GM12878 (cell line): ENCODE measurements around the gene HRH2. TPM values are rescaled to one million over a fixed set of nuclear protein-coding genes. Genes with fewer than 3 reads are reported as not detected.

Experiments used
- ATAC-seq: fragments of 200-7000 bp; cut with Tn5 transposase; 3 replicates; pipeline ENCODE4 v1.9.1; 2020; ENCODE audit warnings: mild to moderate bottlenecking, moderate library complexity
- BruUV-seq: library from RNA; stranded (reverse); fragments of 400-500 nt; replicated peaks from 2 replicates; lab custom pipeline; 2021; lab: Mats Ljungman, UMichigan
- CTCF ChIA-PET: fragments of 300-600 bp; sonication (Branson Sonifier 250); formaldehyde crosslinking; extraction: SDS; loops from one replicate; lab custom pipeline; 2021; ENCODE audit warnings: inconsistent platforms; lab: Yijun Ruan, JAX
- POLR2A ChIA-PET: fragments of 350-600 bp; formaldehyde crosslinking; extraction: SDS; loops from one replicate; lab custom pipeline; 2021; ENCODE audit warnings: inconsistent platforms; lab: Charles Lee
- RAD21 ChIA-PET: fragments of 300-600 bp; sonication (Branson Sonifier 250); formaldehyde crosslinking; loops from one replicate; lab custom pipeline; 2023; ENCODE audit warnings: antibody characterized with exemption; ENCODE audit not compliant: unreplicated experiment; lab: Charles Lee
- SMC1A ChIA-PET: fragments of 300-600 bp; sonication (Branson Sonifier 250); formaldehyde crosslinking; loops from one replicate; lab custom pipeline; 2023; ENCODE audit not compliant: unreplicated experiment, uncharacterized antibody; lab: Charles Lee
- DNase-seq: peaks from one replicate; pipeline ENCODE4 v3.0.0-alpha.2; 2011; ENCODE audit warnings: low read depth, low spot score
- FAIRE-seq: peaks from 3 replicates; lab custom pipeline; 2011; peaks lifted over from hg19 to GRCh38; lab: Jason Lieb, UNC
- H2AFZ ChIP-seq: 2 replicates; pipeline ENCODE4 v1.6.0; 2011; ENCODE audit warnings: low read depth, low read length, control low read depth; ENCODE audit not compliant: control insufficient read depth
- H3K27ac ChIP-seq: 2 replicates; pipeline ENCODE4 v1.5.1; 2011; ENCODE audit warnings: control low read depth; ENCODE audit not compliant: control insufficient read depth, insufficient read depth
- H3K27me3 ChIP-seq, 2 experiments: replicated peaks in 1 of 2; 2 replicates each; pipeline versions ENCODE4 v1.6.0 to v1.6.1; 2011; ENCODE audit warnings: low read length in 1 of 2; ENCODE audit not compliant: control insufficient read depth in 2 of 2, insufficient read depth in 2 of 2
- H3K36me3 ChIP-seq, 2 experiments: 2 replicates each; pipeline ENCODE4 v1.5.1; 2011; ENCODE audit warnings: low read length in 1 of 2; ENCODE audit not compliant: control insufficient read depth in 2 of 2, insufficient read depth in 2 of 2
- H3K4me1 ChIP-seq: 2 replicates; pipeline ENCODE4 v1.6.1; 2011; ENCODE audit warnings: mild to moderate bottlenecking, low read length, moderate library complexity, mixed read lengths; ENCODE audit not compliant: control insufficient read depth, insufficient read depth
- H3K4me2 ChIP-seq: 2 replicates; pipeline ENCODE4 v1.6.0; 2011; ENCODE audit warnings: control low read depth; ENCODE audit not compliant: control insufficient read depth, insufficient read depth
- H3K4me3 ChIP-seq: fragments of 200-600 bp; sonication (generic); 2 replicates; pipeline ENCODE4 v1.5.1; 2016
- H3K79me2 ChIP-seq: 2 replicates; pipeline ENCODE4 v1.6.0; 2011; ENCODE audit warnings: low read length; ENCODE audit not compliant: control insufficient read depth, insufficient read depth
- H3K9ac ChIP-seq: 2 replicates; pipeline ENCODE4 v1.8.0; 2011; ENCODE audit warnings: low read length, control low read depth, mixed read lengths; ENCODE audit not compliant: control insufficient read depth, insufficient read depth
- H3K9me3 ChIP-seq: replicated peaks from 3 replicates; pipeline ENCODE4 v1.5.1; 2011; ENCODE audit warnings: mild to moderate bottlenecking, low read length; ENCODE audit not compliant: control insufficient read depth, insufficient read depth
- H4K20me1 ChIP-seq: 2 replicates; pipeline ENCODE4 v1.6.0; 2011; ENCODE audit not compliant: control insufficient read depth, insufficient read depth
- IRF5 ChIP-seq: fragments of 450-650 bp; IDR thresholded peaks from 2 replicates; pipeline ENCODE4 v1.6.1; 2017; ENCODE audit warnings: borderline replicate concordance
- MAX ChIP-seq: IDR thresholded peaks from 2 replicates; pipeline ENCODE4 v1.6.1; 2012; ENCODE audit warnings: low read depth, low read length, improper control_type of control experiment
- MTA3 ChIP-seq: IDR thresholded peaks from 2 replicates; pipeline ENCODE4 v1.6.1; 2012; ENCODE audit warnings: low read length, inconsistent platforms, borderline replicate concordance
- SPI1 ChIP-seq: IDR thresholded peaks from 2 replicates; pipeline ENCODE4 v1.6.1; 2011; ENCODE audit warnings: low read depth, mild to moderate bottlenecking, low read length, moderate library complexity, borderline replicate concordance; ENCODE audit not compliant: insufficient read depth
- YY1 ChIP-seq: IDR thresholded peaks from 2 replicates; pipeline ENCODE4 v1.6.1; 2011; ENCODE audit warnings: low read depth, mild to moderate bottlenecking, low read length
- WGBS: methylation state at CpG from one replicate; pipeline ENCODE4 v1.1.6; 2016; ENCODE audit warnings: low lambda C conversion rate; ENCODE audit not compliant: insufficient replicate concordance, insufficient coverage; ENCODE audit errors: missing lambda C conversion rate; 5-methylcytosine and 5-hydroxymethylcytosine counted together
- in situ Hi-C: fragments of 300-500 bp; cut with MboI; formaldehyde crosslinking; loops from 9 replicates; pipeline ENCODE4 v1.14.3; 2018; ENCODE audit warnings: mixed read lengths
- intact Hi-C: fragments of 100-400 bp; cut with micrococcal nuclease; formaldehyde crosslinking; loops from one replicate; pipeline ENCODE4 v1.14.2; 2022; ENCODE audit not compliant: unreplicated experiment
- polyA plus RNA-seq, 11 experiments: library from polyadenylated mRNA; depleted of rRNA in 4 of 11; unstranded in 6 of 11; stranded (reverse) in 5 of 11; fragments of >200 nt; fragmentation: Nextera tagmentation in 4 of 11; fragmentation: Illumina TruSeq in 1 of 11; extraction: Ambion mirVana in 4 of 11; extraction: Trizol in 1 of 11; gene quantifications; 1 replicate in 1 of 11; 2 replicates in 10 of 11; pipeline versions ENCODE4 v1.2.1 to v1.2.3, GENCODE V29; 2011 to 2016; ENCODE audit warnings: inconsistent platforms in 2 of 11, missing spikeins in 2 of 11, low read depth in 1 of 11
- total RNA-seq, 4 experiments: library from RNA; depleted of rRNA in 3 of 4; stranded (reverse); fragments of >200 nt in 3 of 4; fragmentation: Illumina TruSeq in 1 of 4; extraction: Trizol in 1 of 4; gene quantifications; 2 replicates each; pipeline versions ENCODE4 v1.2.1 to v1.2.3, GENCODE V29; 2013 to 2021

The HRH2 gene
- total and polyA plus RNA-seq, 10 of the 15 experiments (the other 5 are each of a cell fraction or from before 2014, with no cell fraction given) = 0.01 to 0.05 (median 0.03) TPM; not detected in 7

GRCh38 chr5:175623088-175623487 is 34.8 kb upstream of the HRH2 start:
- BruUV-seq = no TSS peak
- Histone ChIP-seq H3K27me3 (no peaks in the 10 kb centered on the region; a peak in 1 of 4 replicates), H3K4me3 (no peak overlapping the region), H3K79me2 (no peaks in the 10 kb centered on the region), H3K4me1 (no peaks in the 10 kb centered on the region), H4K20me1 (no peaks in the 10 kb centered on the region), H3K9ac (no peak overlapping the region), H2AFZ (no peak overlapping the region), H3K4me2 (no peak overlapping the region), H3K36me3 (no peaks in the 10 kb centered on the region), H3K27ac (no peak overlapping the region), H3K9me3 (no peaks in the 10 kb centered on the region; the same call in 2 of the 3 replicates)
- WGBS = 31% methylated on average over 7 of the region's 7 CpGs
- SMC1A ChIA-PET = no interaction called here
- POLR2A ChIA-PET = no interaction called here
- ATAC-seq (no peak), FAIRE-seq (no peak), DNase-seq (no peak)
- RAD21 ChIA-PET = no interaction called here
- CTCF ChIA-PET = no interaction called here
- intact Hi-C loops = no loop called here
- in situ Hi-C loops = no loop called here
- no peak for TF ChIP-seq MAX

- no peak overlapping the region for H3K4me3 ChIP-seq
- no peaks in the 10 kb centered on the region for H4K20me1 ChIP-seq
- BruUV-seq = no TSS peak
Observed at GRCh38 chr5:175624316-175624715, 33.6 kb upstream of the HRH2 start.

More at GRCh38 chr5:175624316-175624715, 33.6 kb upstream of the HRH2 start:
- Histone ChIP-seq H3K9ac (no peak overlapping the region), H3K79me2 (no peaks in the 10 kb centered on the region), H3K9me3 (no peaks in the 10 kb centered on the region; the same call in 2 of the 3 replicates), H3K27ac (no peak overlapping the region), H2AFZ (no peak overlapping the region), H3K36me3 (no peaks in the 10 kb centered on the region), H3K27me3 (no peaks in the 10 kb centered on the region; a peak in 1 of 4 replicates), H3K4me1 (no peaks in the 10 kb centered on the region), H3K4me2 (no peak overlapping the region)
- ChIA-PET SMC1A (no interaction called here), RAD21 (no interaction called here), CTCF (no interaction called here), POLR2A (no interaction called here)
- intact Hi-C loops = no loop called here
- FAIRE-seq (no peak), DNase-seq (no peak), ATAC-seq (no peak)
- TF ChIP-seq IRF5 (no peak), MTA3 (no peak), SPI1 (no peak), YY1 (no peak)
- 20% methylated on average over 3 of the region's 3 CpGs for WGBS
- in situ Hi-C loops = no loop called here
